GM18511 (cell line): ENCODE measurements around the gene REXO4.
A peak's percentile ranks its signal among the peaks of the same experiment; 100 is the strongest.

Experiments
- ATAC-seq: cut with Tn5 transposase; IDR thresholded peaks from one replicate; pipeline ENCODE4 v1.9.1; 2021; ENCODE audit warnings: mild to moderate bottlenecking, moderate library complexity; ENCODE audit not compliant: unreplicated experiment

Gene REXO4

DNA sequence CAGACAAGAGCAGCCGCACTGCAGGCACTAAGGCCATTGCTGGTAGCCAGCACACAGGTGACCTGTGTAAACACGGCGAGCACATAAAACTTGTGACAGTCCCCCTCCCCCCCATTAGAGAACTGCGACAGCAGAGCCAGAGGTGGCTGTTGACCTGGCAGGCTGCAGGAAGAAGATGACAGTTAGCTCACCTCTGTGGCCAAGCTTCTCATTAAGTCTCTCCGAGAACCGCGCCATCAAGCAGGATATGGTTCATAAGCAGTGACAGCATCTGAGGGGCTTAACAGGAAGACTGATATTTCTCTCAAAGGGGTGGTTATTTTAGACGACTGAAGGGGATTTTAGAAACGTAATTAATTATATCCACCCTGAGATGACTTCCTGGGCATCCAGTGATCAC, 47.1 kb downstream of the REXO4 start:
- no peak for ATAC-seq

DNA sequence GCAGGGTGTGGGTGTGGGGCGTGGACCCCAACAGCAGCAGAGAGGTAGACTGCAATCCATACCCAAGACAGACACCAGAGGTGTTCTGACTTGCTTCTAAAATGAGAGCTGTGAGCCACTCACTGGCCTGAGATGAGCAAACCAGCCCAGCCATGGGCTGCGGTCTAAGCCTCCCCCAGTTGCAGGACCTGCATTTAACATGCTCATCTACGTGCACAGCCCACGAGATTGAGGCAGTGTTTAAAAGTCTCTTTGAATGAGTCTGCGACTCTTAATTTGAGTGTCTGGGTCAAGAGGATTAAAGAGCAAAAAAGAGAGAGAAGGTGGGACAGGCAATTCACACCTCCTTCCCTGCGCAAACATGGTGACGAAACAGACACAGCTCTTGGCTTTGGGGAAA, 47.9 kb downstream of the REXO4 start:
- no peak for ATAC-seq

DNA sequence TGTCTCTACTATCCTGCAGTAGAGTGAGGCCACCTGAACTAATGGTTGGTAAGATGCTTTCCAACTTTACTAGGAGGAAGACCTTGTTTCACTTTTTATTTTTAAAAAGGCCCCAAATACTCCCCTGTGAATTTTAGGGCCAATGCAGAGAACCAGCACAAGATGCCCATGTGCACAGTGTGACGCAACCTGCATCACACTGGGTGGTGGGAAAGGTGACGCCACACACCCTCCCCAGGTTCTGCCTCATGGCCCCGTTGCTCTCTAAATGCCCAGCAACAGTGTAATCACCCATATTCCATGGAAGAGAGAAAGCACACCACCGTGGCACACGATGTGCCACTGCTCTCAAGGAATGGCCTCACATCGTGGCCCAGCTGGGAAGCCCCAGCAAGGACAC, 48.4 kb downstream of the REXO4 start:
- no peak for ATAC-seq

DNA sequence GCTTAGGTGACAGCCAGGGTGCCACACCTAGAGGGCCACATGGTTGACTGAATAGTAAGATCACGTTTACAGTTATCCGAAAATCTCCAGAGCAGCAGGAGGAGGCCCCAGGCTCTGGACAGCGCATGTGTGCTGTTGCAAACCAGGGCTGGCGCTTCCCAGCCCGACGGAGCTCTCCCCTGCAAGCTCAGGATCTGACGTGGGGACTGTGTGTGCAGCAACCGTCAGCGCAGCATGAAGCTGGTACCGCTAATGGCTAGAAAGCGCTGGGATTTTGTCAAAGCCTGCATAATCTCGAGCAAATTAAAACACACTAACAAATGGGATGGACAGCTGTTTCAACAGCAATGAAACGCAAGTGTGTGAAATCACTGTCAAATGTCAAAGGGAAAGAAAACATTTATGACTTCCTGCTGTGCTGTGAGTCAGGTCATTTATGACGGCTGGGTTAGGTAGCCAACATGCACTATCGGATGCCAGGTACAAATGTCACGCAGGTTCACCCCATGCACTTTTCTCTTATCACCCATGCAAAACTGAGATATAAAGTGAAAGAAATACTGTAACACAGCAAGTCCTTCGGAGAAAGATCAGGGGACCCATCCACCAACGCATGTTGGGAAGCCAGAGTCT, 49.4 kb downstream of the REXO4 start:
- ATAC-seq: no peak

DNA sequence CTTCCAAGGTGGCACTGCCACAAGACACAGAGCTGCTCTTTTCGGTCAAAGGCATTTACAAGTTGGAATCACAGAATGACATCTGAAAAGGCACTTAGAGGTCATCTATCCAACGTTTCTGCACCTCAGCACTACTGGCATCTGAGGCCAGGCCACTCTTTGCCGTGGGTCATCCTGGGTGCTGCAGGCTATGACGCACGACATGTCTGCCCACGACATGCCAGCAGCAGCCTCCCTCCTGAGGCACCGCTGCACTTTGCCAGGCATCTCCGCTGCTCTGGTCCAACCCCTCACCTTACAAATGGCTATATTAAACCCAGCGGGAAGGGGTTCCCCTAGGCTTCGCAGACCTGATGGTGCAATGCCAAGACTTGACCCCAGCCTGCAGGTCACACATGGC, 50.0 kb downstream of the REXO4 start:
- ATAC-seq: no peak

DNA sequence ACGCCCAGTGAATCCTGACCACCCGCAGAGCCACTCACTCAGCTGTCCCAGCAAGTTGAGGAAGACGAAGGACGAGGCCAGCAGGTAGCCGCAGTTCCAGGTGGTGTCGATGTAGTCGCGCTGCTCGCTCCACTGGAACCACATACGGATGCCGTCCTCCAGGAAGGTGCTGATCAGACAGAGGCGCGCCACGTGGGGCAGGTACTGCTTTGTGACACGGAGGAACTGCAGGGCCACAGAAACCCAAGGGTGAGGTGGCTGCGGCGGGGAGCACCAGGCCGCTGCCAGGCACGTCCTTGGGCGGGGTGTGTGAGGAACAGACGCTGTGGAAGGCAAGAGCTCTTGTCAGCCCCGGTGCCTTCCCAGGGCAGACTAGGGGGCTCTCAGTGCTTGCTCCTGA, 50.6 kb downstream of the REXO4 start:
- no peak for ATAC-seq

DNA sequence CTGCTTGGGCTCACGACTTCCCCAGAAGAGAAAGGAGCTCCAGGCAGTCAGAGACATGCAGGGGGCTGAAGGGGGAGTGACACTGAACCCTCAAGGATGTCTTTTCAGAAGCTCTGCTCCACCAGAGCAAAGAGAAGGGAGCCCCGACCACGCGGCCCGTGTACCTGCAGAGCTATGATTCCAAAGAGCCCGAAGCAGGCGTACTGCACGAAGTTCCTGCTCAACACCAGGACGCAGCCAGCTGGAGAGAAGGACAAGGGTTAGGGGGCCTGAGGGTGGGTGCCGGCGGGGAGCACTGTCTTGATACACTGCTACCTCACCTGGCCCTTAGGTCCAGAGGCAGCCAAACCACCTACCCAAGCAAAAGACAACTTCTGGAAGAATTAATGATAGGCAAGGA, 51.4 kb downstream of the REXO4 start:
- ATAC-seq: no peak

DNA sequence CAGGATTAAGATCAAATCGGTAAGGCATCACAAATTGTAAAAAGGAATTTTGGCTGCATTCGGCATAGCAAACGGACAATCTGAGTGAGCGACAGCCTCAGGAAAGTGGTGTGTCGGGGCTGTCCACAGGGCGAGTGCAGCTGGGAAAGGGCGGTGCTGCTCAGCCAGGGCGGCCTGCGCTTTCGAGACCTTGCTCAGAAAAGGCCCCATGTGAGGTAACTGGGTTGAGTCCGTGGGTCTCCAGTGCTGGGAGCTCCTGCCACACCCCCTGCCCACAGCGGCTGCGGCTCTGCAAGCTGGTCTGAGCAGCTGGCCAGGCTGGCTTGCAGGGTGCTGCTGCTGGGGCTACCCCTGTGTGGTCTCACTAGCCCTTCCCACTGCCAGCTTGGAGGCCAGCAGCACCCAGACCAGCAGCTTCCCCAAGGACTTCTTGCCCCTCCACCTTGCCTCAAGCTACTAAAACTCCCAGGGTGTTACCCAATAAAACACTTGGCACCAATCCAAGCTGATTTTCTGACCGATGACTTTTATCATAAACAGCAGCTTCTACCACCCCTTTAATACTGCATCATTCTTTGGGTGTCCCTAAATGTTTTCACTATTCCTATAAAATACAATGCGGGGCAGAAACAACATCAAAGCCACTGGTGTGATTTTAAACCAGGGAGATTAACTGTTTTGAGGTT, 55.3 kb downstream of the REXO4 start:
- no peak for ATAC-seq

DNA sequence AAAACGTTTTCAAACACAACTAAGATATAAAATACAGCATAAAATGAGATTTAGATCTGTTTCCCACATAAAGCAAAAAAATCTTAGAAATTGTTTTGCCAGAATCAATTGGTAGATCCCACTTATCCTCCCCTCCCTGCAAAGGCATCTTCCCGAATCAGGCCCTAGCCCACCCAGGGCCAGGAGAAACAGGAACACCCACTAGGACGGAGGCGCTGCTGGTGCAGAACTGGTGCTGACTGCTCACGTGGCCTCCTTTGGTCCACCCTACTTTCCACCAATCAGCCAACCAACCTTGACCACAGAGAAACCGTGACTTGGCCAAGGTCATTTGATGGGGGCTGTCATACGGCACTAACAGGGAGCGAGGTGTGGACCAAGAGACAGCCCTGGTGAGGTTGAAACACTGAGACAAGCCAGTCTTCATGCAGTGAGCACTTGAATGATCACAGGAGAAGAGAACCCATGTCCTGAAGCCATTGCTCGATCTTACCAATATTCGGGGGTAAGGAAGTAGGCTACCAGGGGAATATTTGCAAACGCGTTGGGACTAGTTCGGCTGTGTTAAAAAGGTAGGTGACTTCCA, 56.2 kb downstream of the REXO4 start:
- ATAC-seq: no peak

DNA sequence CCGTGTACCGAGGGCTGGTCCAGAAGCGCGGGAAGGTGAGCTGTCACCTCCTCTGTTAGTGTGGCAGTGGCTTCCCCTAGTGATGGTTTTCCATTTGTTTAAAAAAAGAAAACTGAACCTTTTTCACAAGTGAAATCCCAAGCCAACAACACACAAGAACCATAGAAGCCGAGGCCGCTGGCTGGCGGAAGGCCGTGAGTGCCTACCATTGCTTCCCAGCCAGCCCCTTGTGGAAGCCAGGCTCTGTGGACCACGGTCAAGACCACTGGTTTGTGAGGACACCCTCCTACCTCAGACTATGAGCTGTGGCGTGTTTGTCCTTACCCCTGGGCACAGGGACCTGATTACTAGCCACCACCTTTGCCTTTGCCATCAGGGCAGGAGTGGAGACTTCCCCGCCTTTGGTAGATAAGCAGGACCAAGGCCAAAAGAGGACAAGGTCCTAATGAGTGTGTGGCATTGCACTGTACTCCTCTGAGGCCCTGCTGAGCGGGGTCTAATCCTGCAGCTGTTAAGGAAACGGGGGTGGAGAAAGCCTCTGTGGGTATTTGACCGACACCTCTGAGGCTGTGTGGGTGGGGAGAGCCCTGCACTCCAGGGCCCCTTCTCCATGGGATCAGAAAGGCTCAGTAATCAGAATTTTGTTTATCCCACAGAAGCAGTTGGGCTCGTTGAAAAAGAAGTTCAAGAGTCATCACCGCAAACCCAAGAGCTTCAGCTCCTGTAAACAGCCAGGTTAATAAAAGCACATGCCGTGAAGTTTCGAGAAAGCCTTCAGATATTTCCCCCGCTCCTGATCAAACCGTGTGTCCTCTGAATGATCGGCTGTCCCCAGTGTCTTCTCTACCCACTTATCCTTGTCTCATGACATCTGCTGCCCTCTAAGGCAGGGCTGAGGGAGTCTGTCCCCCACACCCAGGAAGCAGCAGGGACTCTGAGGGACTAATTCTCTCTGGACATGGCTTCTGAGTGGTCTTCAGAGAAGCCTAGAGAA, 57.1 kb downstream of the REXO4 start:
- ATAC-seq: no peak

DNA sequence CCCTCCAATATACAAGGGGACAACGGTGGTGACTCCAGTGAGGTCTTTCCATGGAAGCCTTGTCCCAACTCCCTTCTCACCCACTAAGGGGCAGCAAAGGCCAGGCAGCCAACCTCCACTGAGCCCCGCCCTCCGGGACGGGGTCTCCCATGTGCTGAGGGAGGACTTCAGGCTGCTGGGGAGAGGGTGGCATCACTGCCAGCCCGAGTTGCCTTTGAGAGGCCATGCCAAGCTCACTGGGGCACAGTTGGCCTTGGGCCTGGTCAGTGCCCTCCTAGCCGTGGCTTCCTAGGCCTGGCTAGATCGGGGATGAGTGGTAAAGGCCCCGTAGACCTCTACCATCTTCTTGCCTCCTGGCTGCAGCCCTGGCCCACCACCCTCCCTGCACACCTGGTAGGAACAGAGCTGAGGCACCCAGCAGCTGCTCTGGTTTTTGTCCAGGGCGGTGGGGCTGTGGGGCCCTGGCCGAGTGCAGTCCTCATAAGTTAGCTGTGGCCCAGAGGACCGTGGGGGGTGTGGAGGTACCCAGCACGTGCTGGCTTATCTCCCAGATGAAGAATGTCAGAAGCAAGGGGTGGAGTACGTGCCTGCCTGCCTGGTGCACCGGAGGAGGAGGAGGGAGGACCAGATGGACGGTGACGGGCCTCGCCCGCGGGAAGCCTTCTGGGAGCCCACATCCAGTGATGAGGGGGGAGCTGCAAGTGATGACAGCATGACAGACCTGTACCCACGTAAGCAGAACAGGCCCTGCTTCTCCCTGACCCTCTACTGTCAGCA, 58.2 kb downstream of the REXO4 start:
- ATAC-seq: no peak

DNA sequence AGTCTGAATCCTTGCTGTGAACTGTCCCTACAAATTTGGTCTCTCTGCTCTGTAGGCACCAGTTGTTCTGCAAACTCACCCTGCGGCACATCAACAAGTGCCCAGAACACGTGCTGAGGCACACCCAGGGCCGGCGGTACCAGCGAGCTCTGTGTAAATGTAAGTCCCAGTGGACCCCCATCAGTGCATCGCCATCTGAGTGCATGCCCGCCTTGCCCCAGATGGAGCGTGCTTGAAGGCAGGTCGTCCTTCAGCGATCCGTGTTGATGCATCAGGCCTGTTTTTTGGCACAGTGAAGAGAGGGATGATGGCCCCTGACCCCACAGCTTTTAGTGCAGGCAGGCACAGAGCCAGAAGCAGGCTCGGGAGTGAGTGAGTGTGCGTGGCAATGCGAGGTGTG, 60.2 kb downstream of the REXO4 start:
- ATAC-seq: no peak

DNA sequence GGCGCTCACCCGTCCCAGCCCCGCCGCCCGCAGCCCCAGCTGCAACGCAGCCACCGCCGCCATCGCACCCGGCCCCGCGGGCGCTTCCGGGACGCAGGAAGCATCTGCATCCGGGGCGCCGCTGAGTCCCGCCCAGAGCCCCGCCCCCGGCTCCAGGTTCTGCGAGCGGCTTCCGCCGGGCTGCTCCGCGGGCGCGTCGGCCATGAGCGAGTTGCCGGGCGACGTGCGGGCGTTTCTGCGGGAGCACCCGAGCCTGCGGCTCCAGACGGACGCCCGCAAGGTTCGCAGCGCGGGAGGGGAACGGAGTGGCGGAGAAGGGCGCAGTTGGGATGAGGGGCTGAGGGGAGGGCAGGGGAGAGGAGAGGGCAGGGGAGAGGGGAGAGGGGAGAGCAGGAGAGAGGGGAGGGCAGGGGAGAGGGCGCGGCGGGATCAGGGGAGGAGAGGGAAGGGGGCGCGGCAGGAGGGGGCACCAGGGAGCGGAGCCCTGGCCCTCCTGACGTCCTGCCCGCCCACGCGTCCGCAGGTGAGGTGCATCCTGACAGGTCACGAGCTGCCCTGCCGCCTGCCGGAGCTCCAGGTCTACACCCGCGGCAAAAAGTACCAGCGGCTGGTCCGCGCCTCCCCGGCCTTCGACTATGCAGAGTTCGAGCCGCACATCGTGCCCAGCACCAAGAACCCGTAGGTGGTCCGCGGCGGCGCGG, 61.3 kb downstream of the REXO4 start, which contains the start of the genes SURF1 and SURF2:
TSS of gene SURF1 (minus strand) at position 97 of the 701 bp plus-strand sequence. CDS start at position 63, 34 bp downstream.
TSS of gene SURF2 (plus strand) at position 160 of the 701 bp plus-strand sequence. CDS start at position 203, 43 bp downstream.
- peak; percentile 73 for ATAC-seq
